SKM-1 (cell line): ENCODE data around the gene NET1.

Source experiments
- DNase-seq: peaks from one replicate; lab custom pipeline; 2025; ENCODE audit not compliant: unreplicated experiment; lab: John Stamatoyannopoulos, UW

Gene NET1

DNA sequence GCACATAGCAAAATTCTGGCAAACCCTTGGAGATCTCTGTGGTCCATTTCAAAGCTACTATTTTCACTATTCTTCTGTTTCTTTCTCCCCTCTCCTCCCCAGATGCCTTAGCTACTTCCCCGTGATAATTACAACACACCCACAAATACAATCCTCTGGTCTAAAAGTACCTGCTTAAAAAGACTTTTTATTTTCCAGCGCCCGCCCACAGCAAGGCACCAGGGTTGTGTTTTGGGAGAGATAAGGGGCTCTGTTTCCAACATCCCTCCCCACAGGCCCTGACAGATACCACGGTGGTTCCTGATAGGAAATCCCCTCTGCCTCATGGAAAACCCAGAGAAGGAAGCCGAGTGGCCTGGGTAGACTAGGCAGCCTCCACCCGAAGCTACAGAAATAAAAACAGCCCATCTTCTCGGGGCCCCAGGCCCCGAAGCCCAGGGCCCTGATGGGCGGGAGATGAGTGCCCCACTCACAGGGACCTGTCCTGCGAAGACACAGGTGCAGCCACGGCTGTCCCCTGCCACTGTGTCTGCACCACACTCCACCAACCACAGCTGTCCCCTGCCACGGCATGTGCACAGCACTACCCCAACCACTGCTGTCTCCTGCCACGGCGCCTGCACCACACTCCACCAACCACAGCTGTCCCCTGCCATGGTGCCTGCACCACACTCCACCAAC lies 67.3 kb downstream of the NET1 start:
- DNase-seq = no peak

- DNase-seq = no peak
These were observed 68.0 kb downstream of the NET1 start for GRCh38 chr10:5480162-5480941.

GRCh38 chr10:5481121-5481520 lies 68.8 kb downstream of the NET1 start:
- DNase-seq = no peak

GRCh38 chr10:5482016-5482415 lies 69.7 kb downstream of the NET1 start:
- DNase-seq = no peak

DNA sequence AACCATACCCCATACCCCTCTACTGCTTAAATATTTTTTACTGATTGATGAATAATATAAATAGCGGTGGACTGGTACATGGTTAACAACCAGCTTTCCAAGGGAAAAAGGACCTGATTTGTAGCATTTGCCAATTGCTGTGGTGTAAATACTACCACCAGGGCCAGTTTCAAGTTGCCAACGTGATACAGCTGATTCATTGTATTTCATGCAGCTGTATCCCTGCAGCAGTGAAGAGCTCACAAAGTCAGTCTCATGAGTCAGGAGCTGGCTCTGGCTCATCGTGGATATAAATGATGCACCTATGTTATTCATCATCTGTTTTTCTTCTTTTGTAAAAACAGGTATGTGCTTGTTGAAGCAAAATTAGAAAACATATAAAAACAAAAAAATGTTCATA lies 71.8 kb downstream of the NET1 start:
- DNase-seq = no peak

GRCh38 chr10:5485290-5485689 lies 72.9 kb downstream of the NET1 start:
- no peak for DNase-seq

GRCh38 chr10:5485948-5486852 lies 73.8 kb downstream of the NET1 start:
- DNase-seq = no peak

- no peak for DNase-seq
These were observed 74.5 kb downstream of the NET1 start for GRCh38 chr10:5486853-5487235.

DNA sequence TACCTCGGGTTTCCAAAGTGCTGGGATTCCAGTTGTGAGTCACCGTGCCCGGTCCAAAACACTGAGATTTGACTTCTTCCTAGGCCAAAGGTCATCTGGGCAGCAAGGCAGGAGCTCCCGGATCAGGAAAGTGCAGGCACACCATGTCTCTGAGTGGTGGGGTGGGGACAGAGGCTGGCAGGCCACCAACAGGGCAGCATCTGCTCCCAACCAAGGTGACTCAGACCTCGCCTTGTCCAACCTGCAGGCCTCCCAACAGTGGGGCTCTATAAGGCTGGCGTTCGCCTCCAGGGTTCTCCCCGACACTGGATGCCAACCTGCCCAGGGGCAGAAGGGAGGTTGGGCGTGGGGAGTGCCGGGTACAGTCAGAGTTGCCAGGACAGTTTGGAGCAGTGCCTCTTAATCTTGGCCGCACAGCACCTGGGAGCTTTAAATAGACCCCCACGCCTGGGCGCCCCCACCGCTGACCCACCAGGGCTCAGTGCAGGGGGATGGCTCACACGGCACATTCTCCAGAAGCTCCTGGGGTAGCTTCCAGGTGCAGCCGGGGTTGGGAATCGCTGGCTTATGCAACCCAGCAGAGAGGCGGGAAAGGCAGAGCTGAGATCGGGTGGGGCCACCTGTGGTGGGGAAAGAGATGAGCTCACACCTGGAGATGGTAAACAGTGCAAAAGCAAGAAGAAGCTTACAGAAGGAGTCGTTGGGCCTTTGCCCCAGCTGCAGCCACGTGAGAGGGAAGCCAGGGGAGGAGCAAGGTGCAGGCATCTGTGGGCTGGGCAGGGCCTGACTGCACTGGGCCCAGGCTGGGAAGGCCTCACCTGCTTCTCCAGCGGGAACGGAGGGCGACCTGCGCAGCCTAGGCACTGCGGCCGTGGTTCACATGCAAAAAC lies 76.2 kb downstream of the NET1 start:
- DNase-seq = no peak

DNA sequence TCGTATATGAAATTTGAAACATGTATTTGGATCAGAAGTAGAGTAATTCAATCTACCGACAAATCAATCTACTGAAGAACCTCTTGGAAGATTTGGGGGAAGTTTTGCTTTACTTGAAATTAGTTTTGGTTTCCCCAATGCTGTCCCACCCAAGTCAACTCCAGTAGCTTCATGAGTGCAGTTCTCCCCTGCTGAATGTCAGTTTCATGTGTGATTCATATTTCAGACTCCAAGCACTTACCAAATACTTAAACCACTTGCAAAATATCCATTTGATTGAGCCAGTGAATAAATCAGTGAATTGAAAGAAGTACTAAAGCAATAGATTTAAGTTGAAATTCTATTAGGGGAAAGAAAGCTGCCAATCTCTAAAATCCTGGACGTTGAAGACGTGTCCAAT lies 77.7 kb downstream of the NET1 start:
- no peak for DNase-seq

GRCh38 chr10:5490698-5491464 lies 78.5 kb downstream of the NET1 start:
- DNase-seq = no peak

GRCh38 chr10:5491477-5491876 lies 79.1 kb downstream of the NET1 start:
- DNase-seq = no peak

- no peak for DNase-seq
These were observed 80.0 kb downstream of the NET1 start for GRCh38 chr10:5492322-5492855.

GRCh38 chr10:5492929-5493576 lies 80.7 kb downstream of the NET1 start:
- DNase-seq = no peak

- no peak for DNase-seq
These were observed 81.3 kb downstream of the NET1 start for GRCh38 chr10:5493691-5494090.

DNA sequence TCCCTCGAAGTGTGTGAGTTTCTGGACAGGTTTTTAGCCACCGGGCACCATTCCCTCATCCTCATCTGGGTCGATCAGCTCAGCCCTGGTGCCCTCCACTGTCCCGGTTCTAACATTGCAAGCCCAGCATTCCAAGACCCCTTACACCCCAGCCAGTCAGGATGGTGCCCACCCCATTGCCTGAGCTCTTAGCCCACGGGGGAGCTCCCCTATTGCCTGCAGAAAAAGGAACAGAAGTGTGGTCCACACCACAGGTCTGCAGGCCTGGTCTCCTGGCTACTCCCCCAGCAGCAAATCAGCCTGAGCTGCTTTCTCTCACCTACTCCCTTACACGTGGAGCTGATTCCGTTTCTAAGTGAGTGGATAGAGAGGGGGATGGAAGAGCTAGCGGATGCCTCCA lies 82.3 kb downstream of the NET1 start:
- DNase-seq = no peak

DNA sequence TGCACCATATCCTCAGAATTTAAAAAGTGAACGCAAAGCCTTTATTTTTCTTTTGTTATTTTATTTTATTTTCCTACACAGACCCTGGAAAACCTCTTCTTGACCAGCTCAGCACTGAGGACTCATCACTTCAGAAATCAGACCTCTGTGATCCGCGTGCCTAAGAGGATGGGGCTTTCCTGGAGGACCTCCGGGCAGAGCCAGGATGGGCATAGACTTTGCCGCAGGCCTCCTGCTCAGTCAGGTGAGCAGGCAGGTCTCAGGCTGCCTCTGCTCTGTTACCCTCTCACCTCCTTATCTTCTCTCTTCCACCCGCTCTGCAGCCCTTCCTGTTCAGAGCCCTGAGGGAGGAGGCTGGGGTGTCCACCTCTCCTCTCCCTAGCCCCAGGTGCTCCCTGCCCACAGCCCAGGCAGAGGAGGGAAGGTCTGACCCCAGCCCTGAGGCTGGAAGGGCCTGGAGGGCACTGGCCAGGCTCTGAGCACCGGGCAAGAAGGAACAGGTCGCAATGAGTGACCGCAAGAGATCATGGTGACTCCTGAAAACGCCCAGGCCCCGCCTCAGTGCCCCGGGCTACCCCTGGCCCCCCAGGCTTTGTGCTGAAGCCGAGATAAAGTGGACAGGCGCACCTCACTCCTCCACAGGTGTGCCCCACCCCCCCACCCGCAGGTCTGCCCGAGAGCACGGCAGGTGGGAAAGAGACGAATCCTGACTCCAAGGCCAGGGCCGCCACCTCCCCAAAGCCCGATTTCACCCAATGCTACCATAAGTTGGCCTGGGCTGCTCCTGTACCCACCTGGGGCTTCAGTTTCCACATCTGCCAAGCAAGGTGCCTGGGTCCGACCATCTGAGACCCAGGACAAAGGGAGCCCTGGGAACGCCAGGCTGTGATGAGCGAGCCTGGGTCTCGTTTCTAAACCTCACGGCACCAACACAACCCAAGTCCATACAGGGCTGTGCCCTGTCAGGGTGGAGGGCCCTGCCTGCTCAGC lies 84.2 kb downstream of the NET1 start:
- DNase-seq = no peak

DNA sequence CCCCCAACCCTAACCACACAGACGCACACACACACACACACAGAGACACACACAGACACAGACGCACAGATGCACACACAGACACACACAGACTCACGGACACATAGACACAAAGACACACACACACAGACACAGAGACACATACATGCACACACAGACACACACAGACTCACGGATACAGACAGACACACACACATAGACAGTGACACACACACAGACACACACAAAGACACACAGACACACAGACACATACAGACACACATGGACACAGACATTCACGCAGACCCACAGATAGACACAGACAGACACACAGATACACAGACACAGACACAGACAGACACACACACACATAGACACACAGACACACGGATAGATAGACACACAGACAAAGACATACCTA lies 84.9 kb downstream of the NET1 start:
- no peak for DNase-seq
